HTR-8/SVneo (cell line): Measurements from ENCODE around the gene PRM3.
"Not testable (repeated sequence)": the region's sequence is repeated elsewhere in the genome, so short reads cannot be mapped to it uniquely, and the experiment has no call there.

Source experiments
- DNase-seq: peaks from one replicate; pipeline ENCODE4 v3.0.0; 2011; ENCODE audit warnings: low spot score, mixed read lengths; ENCODE audit not compliant: insufficient read length
- FAIRE-seq: peaks from 2 replicates; lab custom pipeline; 2011; peaks lifted over from hg19 to GRCh38; lab: Jason Lieb, UNC

Gene PRM3

GRCh38 chr16:11306997-11307638 is 33.7 kb upstream of the PRM3 start:
- FAIRE-seq: no peak
- DNase-seq: no peak

- FAIRE-seq: no peak
- DNase-seq: no peak
Measured at GRCh38 chr16:11306381-11306780, 33.0 kb upstream of the PRM3 start.

DNA sequence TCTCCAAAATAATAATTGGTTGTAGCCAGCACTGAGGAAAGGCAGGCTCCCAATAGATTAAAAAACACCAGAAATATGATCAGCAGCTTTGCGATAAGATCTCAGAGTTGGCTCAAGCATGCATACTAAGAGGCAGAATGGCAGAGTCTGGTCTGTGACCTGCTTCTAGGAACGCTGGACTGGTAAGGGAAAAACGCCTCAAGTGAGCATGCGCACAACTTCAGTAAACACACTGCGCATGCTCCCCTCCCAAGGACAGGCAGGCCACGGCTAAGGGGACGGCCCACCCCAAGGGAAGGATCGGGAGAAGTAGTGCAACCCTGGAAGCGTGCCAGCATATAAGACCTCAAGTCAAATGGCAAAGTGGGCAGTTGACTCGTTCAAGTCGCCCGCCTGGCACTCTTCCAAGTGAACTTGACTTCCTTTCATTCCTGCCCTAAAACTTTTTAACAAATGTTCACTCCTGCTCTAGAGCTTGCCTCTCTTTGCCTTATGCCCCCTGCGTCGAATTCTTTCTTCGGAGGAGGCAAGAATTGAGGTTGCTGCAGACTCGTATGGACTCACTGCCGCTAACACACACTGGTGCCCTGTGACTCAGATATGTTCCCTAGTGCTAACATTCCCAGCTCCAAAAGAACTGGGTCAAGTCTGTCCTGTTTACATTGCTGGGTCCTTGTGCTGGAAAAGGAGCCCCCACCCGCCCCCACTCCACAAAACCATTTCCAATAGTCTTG is 30.1 kb upstream of the PRM3 start:
- FAIRE-seq (no peak), DNase-seq (no peak)

GRCh38 chr16:11302977-11303376 is 29.5 kb upstream of the PRM3 start:
- FAIRE-seq (no peak), DNase-seq (no peak)

GRCh38 chr16:11301645-11302501 is 28.4 kb upstream of the PRM3 start:
- no peak for FAIRE-seq
- no peak for DNase-seq

- DNase-seq (no peak), FAIRE-seq (no peak)
Measured at GRCh38 chr16:11300560-11300892, 27.1 kb upstream of the PRM3 start.

GRCh38 chr16:11299865-11300559 is 26.6 kb upstream of the PRM3 start:
- no peak for FAIRE-seq
- no peak for DNase-seq

- not testable (repeated sequence) for DNase-seq, FAIRE-seq
Measured at GRCh38 chr16:11298950-11299547, 25.6 kb upstream of the PRM3 start.

GRCh38 chr16:11298143-11298900 is 24.9 kb upstream of the PRM3 start:
- FAIRE-seq (no peak), DNase-seq (no peak)

DNA sequence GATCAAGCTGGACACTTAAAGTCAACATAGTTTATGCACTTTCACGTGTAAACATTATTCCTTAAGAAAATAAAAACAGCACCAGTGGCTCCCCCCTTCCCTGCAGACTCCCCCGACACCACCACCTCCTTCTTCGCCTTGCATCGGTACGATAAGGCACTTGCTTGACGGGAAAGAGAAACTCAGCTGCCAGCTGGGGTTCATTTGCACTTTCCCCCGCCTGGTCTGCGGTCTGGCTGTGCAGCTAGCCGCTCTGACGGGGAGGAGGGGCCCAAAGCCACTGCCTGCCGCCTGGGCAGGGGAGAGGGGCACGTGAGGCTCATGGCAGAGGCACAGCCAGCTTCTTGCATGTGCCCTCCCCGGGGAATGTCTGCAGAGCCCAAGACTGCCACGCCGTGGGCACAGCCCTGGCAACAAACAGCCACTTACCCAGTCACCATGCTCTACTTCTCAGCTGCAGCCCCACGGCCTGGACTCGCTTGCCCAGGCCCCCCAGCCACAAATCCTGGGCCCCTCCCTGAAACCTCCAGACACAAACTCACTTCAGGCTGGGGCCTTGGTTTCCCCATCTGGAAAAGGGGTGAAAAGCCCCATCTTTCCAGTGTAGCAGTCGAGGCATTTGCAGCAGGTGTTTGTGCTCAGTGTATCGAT is 24.2 kb upstream of the PRM3 start:
- DNase-seq: no peak
- FAIRE-seq: no peak

DNA sequence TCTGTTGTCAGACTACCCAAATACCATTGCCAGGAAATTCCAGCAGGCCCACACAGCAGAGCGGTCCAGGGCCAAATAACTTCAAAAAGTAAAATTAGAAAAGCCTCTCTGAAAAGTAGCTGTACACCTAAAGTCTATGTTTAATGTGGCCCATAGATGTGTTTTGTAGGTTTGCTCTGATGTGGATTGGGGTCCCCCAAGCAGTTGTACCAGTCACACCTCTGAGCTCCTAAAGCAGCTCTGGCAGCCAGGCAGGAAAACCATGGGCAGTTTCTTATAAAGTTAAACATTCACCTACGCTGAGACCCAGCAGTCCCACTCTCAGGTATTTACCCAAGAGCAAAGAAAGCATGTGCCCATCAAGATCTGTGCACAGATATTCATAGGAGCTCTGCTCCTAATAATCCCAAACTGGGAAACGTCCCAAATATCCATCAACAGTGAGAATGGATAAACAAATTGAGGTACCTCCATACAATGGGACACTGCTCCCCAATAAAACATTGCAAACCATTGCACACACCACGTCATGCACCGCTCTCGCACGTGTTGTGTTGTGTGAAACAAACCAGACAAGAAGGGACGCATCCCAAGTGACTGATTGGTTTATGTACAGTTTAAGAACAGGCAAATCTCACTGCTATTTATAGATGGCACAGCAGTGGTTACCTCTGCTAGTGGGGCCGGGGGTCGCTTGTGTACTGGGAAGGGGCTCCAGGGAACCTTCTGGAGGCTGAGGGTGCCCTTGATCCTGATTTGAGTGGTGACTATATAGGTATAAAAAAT is 23.5 kb upstream of the PRM3 start:
- DNase-seq (no peak), FAIRE-seq (no peak)

DNA sequence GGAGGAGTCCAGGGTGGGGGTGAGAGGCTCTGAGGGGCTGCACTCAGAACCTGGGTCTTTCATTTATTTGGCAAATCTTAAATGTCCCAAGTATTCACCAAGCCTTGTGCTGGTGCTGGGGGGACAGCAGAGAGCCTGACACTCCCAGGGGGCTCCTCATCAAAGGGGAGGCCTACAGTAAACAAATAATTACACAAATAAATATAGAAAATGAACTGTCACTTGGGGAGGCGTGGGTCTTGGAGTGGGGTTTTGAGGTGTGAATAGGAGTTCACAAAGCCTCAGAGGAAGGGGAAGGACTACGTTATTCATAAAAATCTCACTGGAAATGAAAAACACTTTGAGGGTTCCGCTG is 22.9 kb upstream of the PRM3 start:
- DNase-seq (no peak), FAIRE-seq (no peak)

DNA sequence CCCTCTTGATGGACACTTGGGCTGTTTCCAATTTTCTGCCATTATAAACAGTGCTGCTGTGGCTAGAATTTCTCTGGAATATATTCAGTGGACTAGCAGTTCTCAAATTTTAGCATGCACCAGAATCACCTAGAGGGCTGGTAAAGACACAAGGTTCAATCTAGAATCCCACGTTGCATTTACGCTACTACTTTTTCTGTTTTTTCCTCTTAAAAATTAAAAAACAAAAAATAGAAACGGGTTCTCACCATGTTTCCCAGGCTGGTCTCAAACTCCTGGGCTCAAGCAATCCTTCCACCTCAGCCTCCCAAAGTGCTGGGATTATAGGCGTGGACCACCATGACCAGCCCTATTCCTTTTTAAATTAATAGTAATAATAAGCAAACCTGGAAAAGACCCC is 22.2 kb upstream of the PRM3 start:
- FAIRE-seq (no peak), DNase-seq (no peak)

GRCh38 chr16:11292076-11292748 is 18.8 kb upstream of the PRM3 start:
- FAIRE-seq (no peak), DNase-seq (no peak)

DNA sequence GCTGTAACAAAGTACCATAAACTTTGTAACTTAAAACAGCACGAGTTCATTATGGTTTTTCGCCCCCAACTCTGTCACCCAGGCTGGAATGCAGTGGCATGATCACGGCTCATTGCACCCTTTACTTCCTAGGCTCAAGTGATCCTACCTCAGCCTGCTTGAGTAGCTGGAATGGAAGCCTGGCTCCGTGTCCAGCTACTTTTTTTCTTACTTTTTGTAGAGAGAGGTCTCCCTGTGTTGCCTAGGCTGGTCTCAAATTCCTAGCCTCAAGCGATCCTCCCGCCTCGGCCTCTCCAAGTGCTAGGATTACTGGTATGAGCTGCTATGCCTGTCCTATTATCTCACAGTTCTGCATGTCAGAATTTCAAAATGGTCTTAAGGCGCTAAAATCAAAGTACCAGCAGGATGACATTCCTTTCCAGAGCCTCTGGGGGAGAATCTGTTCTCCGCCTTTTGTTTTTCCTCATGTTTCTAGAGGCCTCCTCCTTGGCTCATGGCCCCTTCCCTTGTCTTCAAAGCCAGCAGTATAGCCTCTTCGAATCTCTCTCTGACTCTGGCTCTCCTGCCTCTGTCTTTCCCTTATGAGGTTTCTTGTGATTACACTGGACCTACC is 17.8 kb upstream of the PRM3 start:
- no peak for FAIRE-seq
- no peak for DNase-seq

DNA sequence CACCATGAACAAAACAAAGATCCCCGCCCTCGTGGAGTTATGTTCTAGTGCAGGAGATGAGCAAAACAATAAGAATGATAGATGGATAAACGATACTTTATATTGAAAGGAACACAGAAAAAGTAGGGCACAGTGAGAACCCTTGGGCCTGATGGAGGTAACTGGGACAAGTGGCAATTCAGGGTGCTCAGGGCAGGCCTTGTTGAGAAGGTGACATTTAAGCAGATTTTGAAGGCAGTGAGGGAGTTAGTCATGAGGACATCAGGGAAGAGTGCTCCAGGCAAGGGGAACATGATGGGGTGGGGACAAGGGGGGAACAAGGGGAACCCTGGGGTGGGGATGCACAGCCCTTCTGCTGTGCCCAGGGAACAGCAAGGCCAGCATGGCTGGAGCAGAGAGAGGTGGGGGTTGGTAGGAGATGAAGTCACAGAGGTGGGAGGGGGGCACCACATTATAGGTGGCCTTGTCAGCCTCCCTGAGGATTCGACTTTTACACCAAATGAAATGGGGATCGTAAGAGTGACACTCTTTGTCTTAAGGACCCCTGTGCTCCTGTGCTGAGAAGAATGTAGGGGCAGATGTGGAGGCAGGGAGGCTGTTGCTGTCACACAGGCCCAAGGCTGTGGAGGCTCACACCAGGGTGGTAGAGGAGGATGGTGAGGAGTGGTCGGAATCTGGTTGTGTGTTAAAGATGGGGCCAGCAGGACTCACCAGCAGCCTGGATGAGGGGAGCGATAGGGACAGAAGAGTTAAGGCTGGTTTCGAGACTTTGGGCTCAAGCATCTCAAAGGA is 16.9 kb upstream of the PRM3 start:
- FAIRE-seq (no peak), DNase-seq (no peak)

- not testable (repeated sequence) for FAIRE-seq, DNase-seq
Measured at GRCh38 chr16:11289696-11290095, 16.3 kb upstream of the PRM3 start.
